ENCODE data around the gene BCOR.

The BCOR gene

DNA sequence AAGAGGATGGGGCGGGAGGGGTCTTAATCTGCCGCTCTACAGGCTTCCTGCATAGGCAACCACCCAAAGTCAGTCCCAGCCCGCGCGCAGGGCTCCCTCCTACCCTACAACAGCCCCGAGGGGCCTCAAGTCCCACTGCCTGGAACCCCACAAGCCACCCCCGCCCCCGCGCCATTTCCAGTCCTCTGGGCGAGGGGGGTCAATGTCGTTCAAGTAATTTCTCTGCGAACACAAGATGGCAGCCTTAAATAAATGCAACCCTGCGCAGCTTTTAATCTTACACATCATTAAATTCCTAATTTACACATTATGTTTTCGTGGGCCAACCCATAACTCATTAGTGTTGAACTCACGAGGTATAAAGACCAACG lies 92.9 kb downstream of the BCOR start:
- DNase-seq (ENCODE audit: low read depth, low spot score), result no peak

DNA sequence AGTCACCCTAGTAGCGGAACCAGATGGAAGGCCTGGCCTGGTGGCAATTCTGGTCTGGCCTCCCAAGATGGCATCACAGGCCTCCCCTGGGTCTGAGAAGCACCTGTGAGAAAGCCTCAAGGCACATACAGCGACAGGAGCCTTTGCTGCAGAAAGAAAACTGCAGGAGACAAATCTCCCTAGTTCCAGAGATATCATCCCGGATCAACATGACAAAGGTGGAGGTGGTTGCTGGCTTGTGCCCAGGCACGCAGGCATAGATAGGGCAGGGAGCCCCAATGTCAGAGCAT lies 93.6 kb downstream of the BCOR start:
- no peak for DNase-seq (ENCODE audit: low read depth, low spot score)

DNA sequence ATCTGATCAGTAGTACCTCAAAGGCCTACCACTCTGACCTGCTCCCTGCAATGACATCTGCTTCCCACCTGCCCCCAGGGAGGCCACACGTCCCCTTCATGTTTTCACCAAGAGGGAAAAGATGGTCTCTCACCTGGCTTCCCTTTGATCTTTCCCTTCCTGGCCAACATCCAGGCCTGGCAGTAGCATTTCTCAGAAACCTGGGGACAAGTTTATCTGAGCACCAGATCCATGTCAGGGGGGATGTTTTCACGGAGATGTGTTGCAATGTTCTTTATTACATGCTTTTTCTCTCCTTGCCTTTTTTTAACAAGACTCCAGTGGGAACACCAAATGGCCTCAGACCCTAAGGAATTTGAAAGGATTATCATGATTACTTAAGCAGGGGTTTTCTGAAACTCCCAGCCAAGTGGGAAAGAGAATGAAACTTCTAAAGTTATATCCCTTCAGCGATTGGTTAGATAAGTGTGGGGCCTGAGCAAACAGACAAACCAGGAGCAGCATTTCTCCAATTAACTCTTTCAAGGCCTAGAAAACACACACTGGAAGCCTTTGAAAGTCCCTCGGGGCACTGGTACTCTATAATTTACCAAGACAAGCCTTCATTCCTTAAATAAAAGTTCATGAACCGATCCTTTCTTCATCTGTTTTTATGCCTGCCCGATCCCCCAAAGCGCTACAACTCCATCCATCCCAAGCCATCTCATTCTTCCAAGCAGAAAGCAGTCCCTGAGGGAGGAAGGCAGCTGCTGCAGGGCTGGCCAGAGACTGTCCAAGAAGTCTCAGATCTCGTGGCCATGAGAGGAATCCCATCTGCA lies 94.1 kb downstream of the BCOR start:
- DNase-seq (ENCODE audit: low read depth, low spot score), result no peak

DNA sequence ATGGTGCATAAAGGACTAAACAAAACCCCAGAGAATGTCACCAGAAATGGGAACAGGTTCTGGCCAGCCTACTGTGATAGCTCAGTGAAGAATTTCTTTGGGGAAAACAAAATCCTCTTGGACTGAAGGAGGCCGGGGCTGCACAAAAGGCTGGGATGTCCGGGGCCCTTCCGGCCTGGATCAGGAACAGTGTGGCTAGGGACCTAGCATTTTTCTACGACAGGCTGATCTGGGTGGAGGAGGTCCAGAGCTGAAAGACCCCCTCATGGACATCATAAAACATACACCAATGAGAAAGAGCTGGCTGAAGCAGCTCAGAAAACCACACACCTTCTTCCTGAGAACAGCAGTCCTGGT lies 94.7 kb downstream of the BCOR start:
- no peak for DNase-seq (ENCODE audit: low read depth, low spot score)

Data from brain pericyte (primary cell).